Stimulated activated CD4-positive, alpha-beta T cell treated with anti-CD3 and anti-CD28 coated beads, Interleukin-1b, Interleukin-23, amount 100 ng/mL, for 1 hour (primary cell): ENCODE measurements around the gene CXCL13.
A peak's percentile ranks its signal among the peaks of the same experiment; 100 is the strongest.
"Not testable (repeated sequence)": the region's sequence is repeated elsewhere in the genome, so short reads cannot be mapped to it uniquely, and the experiment has no call there.

Experiments
- DNase-seq, 2 donors: peaks; one replicate each; pipeline ENCODE4 v3.0.0-alpha.2; 2020; ENCODE audit warnings: low read depth in 2 of 2

CXCL13 gene

GRCh38 chr4:77605210-77605902 lies at the start of gene CXCL13:
Gene CXCL13, plus strand, starts transcription at chr4:77605820. Its CDS starts 46 bp downstream, at chr4:77605866.
- no peak for DNase-seq

DNA sequence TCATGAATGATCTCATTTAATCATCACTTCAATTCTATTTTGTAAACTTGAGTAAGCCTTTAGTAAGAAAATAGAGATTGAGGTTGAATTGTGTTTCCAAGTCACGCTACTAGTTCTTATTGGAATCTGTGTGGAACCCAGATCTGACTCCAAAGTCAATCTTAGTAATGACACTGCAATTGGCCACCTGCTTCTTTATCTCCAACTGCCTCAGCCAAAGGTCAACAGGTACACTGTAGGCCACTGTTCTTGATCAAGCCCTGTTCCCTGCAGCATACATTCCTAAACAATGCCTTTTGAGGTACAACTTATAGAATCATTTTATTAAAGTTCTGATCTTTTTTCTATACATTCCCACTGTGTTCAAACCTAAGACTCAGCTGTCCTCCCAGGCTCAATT lies 45.5 kb upstream of the CXCL13 start:
- no peak for DNase-seq

GRCh38 chr4:77561720-77562119 lies 43.9 kb upstream of the CXCL13 start:
- DNase-seq, result not testable (repeated sequence)

DNA sequence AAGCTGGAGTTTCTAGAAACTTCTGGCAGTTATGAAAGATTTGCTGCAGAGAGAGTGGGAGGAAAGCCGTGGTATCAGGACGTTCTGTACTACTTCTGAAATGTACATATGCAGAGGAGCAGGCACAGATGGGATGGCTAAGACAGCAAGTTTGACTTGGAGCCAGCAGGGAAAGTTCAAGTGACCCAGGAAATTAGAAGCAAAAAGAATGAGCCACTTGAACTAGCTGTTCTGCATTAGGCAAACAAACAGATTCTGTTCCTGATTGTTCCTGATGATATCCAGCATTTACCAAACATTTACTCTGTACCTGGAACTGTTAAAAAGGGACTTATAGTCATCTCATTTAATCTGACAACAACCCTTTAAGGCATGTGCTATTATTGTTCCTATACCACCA lies 41.4 kb upstream of the CXCL13 start:
- DNase-seq, result no peak

DNA sequence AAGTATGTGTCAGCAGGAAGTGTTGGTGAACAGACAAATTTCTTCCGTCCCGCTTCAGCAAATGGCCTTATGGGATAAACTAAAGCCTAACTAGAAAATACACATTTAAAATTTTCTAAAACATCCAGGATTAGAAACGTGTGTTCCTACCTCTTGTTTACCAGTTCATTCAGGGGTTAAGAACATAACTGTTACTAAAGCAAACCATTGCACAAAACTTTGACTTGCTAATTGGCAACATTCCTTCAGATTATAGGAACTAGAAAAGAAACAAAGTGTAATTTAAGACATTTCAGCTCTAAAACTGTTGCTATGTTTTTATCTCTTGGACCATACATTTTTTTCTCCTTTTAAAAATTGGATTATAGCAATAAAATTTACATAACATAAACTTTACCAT lies 39.5 kb upstream of the CXCL13 start:
- DNase-seq, result no peak

GRCh38 chr4:77567549-77567948 lies 38.1 kb upstream of the CXCL13 start:
- no peak for DNase-seq

DNA sequence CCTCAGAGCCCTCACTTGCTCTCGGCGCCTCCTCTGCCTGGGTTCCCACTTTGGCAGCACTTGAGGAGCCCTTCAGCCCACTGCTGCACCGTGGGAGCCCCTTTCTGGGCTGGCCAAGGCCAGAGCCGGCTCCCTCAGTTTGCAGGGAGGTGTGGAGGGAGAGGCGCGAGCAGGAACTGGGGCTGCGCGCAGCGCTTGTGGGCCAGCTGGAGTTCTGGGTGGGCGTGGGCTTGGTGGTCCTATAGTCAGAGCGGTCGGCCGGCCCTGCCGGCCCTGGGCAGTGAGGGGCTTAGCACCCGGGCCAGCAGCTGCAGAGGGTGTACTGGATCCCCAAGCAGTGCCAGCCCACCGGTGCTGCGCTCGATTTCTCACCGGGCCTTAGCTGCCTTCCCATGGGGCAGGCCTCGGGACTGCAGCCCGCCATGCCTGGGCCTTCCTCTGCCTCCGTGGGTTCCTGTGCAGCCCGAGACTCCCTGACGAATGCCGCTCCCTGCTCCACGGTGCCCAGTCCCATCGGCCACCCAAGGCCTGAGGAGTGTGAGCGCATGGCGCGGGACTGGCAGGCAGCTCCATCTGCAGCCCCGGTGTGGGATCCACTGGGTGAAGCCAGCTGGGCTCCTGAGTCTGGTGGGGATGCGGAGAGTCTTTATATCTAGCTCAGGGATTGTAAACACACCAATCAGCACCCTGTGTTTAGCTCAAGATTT lies 35.0 kb upstream of the CXCL13 start:
- not testable (repeated sequence) for DNase-seq

GRCh38 chr4:77576351-77576750 lies 29.3 kb upstream of the CXCL13 start:
- DNase-seq, result no peak

DNA sequence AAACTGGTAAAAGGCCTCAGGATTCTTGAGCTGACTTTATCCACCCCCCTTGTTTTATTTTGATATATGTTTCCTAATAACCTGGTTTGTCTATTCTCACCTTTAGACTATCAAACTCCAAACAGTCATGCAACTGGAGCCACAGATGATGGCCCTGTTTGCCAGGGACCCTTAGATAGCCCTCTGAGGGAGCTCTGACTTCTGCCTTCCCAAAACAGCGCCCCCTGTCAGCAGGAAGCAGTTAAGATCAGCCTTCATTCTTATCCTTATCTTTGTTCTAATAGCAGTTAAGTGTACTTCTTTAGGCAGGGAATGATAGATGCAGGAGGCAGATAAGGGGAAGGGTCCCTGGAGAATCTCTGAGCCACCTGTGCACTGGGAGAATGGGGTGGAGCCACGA lies 27.5 kb upstream of the CXCL13 start:
- DNase-seq, result no peak

GRCh38 chr4:77579406-77580076 lies 26.1 kb upstream of the CXCL13 start:
- no peak for DNase-seq

DNA sequence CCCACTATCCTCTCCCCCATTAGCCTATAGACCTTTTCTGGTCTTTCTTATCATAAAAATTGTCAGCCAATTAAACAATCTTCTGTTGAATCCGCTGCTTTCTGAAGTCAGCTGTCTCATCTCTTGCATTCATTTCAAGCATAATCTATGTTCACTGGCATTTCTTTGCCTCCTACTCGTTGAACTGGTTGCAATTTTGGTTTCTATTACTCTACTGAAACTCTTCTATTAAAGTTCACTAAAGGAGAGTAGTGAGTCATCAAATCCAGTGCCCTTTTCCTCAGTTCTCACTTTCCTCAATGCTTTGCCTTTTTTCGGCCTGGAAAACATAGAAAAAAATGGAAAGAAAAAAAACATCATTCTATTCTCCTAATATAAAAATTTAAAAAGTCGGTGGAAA lies 23.9 kb upstream of the CXCL13 start:
- DNase-seq, result no peak

GRCh38 chr4:77582156-77582555 lies 23.5 kb upstream of the CXCL13 start:
- DNase-seq, result no peak

DNA sequence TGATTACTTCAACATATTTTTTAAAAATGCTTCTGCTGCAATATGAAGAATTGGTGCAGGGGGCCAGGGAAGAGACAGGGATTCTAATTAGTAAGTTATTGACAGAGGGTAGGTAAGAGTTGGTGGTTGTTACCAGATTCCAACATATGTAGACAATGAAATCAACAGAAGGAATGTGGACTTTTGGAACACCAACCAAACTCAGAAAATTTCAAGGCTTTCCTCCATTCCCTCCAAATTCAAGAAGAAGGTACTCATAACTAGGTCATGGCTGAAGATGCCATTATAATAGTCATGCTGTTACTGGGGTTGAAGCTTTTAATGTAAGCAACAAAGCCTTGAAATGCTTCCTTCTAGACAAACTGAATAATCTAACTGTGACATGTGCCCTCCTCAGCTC lies 22.9 kb upstream of the CXCL13 start:
- no peak for DNase-seq

GRCh38 chr4:77586951-77587383 lies 18.7 kb upstream of the CXCL13 start:
- peak in 1 of 2 donors; percentile 10 for DNase-seq

GRCh38 chr4:77590482-77590881 lies 15.1 kb upstream of the CXCL13 start:
- DNase-seq, result no peak

GRCh38 chr4:77591532-77591931 lies 14.1 kb upstream of the CXCL13 start:
- DNase-seq, result no peak

- no peak for DNase-seq
Measured at GRCh38 chr4:77593101-77593500, 12.5 kb upstream of the CXCL13 start.

GRCh38 chr4:77593993-77594392 lies 11.6 kb upstream of the CXCL13 start:
- no peak for DNase-seq

DNA sequence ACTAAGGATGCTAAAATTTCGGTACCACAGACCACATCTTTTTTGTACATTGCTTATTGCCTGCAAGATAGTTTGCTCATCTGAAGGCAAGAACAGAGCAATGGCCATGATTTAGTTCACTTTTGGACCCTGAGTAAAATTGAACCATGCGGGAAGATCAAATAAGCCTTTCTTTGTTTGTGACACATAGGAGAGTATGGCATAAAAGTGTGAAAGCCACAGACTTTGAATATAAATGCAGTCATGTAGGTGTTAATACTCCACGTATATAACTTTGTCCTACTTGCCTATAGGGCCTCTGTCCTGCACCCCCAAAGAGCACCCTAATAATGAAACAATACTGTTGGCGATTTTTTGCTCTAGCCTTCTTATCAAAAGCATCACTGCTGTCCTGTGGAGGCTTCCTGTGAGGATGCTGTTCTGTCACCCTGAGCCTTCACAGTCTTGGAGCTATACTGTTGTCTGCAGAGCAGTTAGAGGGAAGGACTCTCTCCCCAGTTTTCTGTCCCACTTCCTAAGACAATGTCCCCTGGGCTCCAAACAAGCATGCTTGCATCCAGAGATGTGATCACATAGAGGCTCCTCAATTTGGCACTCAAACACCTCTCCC lies 10.2 kb upstream of the CXCL13 start:
- no peak for DNase-seq

- no peak for DNase-seq
Measured at GRCh38 chr4:77599378-77599777, 6.2 kb upstream of the CXCL13 start.

DNA sequence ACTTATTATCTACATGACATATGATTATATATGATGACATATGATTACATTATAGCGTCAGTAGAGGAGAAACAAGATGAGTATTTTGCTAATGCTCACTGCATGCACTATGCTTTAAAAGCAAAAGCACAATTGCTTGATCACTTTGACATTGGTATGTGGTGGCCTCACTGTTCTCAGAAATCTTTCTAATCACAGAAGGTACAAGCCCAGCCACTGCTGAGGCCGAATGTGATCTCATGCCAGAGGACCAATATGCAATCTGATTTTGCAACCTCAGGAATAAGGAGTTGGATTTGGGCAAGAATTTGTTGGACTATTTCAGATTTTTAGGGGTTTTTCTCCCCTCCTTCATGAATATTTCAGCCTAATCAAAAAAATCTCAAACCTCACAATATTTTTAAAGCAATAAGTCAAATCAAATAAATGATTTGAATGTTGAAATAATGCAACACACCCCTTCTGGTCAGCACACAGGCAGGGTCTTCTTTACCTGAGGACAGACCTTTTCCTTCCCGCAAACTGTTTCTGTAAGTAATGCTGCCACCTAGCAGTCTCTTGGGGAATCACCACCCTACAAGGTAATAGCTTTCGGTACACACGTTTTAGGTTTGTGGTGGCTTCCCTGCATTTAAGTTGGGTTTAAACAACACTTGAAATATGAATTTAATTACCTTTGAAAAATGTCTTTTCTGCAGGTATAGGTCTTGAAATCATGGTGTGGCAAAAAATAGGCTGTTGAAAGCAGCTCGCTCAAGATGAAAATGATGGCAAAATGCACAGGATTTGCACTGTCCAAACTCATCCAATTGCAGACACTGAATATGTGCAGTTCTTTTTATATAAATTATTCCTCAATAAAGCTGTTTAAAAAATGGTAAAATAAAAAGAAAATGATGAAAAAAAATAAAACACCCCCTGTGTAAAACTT lies 4.8 kb upstream of the CXCL13 start:
- DNase-seq, result no peak
